Hematopoietic multipotent progenitor cell treated with erythropoietin and hydrocortisone succinate and interleukin-3 and kit ligand, for 8 days (in vitro differentiated cells): ENCODE data around the gene ABLIM1.

Source experiments
- DNase-seq: peaks from one replicate; pipeline ENCODE4 v3.0.0-alpha.2; 2015

The ABLIM1 gene

DNA sequence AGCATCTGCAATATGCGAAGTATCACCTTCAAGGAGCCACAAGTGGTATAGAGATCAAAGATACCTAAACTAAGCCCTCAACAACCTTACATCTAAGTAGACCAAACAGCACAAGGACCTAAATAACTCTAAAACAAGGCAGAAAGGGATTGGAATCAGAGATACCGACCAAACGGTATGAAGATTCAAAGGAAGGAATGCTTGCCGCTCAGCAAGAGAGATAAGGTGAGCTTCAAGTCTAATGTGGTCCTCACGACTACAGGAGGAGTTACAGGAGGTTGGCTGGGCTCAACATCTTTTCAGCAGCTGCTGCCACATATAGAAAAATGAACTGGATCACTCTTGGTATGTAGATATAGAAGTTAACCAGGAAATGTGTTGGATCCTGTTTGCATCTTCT, 11.6 kb downstream of the ABLIM1 start:
- DNase-seq: no peak

DNA sequence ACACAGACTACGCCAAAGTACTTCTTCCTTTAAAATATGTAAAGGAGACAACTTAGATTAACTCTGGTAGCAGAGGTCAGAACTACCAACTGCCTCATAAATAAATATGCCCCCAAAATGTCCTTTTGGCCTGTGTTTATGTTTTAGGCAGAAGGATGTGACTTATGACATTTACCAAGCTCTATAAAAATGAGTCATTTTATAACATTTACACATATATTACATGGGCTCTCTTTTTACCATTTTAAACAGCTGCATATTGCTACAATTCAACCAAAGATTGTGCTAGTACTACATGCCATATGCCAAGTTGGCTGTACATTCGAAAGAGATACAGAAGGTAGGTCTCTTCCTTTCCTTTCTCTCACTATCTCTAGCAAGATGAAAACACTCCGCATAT, 12.4 kb downstream of the ABLIM1 start:
- no peak for DNase-seq

DNA sequence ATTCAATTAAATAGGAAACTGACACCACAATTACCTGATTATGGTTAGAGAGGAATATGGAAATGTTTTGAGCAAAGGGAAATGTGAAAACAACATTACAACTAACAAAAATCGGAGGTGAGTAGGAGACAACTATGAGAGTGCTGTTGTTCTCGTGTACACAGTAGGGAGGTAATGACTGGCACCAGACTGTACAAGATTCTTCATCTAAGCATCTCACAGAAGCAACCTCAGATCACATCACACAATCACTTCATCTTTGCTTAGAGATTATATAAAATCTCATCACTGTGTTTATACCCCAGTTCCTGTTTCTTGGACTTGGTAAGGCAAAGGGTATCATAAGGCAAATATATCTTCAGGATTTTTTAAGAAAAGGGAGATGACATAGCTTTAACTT, 14.9 kb downstream of the ABLIM1 start:
- DNase-seq: no peak

DNA sequence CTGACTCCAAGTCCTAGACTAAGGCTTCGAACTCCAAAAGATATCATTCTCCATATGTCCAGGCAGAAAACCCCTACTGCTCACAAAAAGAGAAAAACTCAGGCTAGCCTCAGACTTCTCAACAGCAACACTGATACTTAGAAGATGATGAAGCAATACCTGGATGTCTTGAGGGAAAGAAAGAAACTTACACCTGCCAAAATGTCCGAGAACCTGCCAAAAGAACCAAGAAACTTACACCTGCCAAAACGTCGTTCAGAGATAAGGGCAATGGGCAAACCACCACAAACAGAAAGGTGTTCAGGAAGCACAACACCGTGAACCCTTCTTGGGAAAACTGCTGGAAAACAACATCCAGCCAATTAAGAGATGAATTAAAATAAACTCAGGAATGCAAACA, 15.3 kb downstream of the ABLIM1 start:
- DNase-seq: no peak

DNA sequence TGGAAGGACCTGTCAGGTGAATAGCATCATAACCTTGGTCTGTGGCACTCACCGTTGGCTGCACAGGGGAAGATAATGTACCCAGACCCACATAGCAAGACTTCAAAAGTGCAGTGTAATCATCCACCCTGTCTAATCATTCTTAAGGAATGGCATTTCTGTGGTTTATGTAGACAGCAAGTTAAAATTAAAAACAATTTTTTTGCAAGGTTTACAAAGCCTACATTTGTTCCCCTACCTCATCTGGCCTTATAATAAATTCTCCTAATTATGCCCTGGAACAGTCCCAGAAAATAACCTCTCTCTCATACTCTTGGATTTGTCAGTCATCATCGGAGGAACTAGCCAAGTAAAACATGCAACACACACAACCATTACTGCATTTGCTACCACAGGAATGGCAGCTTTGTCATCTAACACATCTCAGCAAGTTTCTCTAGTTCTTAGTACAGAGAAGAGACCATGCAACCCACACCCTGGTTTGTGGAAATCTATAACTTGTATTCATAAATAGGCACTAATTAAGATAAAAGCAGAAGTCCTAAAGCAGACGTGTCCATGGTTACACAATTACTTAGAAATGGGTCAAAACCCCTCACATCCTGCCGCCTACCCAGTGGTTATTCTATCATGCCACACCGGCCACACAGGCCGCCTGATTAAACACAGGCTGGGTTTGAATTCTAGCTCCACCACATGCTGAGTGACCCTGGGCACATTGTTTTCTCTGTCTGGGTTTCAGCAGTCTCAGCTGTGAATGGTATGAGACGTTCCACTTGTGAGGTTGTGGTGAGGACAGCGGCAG, 19.1 kb downstream of the ABLIM1 start:
- DNase-seq: peak; percentile 58

DNA sequence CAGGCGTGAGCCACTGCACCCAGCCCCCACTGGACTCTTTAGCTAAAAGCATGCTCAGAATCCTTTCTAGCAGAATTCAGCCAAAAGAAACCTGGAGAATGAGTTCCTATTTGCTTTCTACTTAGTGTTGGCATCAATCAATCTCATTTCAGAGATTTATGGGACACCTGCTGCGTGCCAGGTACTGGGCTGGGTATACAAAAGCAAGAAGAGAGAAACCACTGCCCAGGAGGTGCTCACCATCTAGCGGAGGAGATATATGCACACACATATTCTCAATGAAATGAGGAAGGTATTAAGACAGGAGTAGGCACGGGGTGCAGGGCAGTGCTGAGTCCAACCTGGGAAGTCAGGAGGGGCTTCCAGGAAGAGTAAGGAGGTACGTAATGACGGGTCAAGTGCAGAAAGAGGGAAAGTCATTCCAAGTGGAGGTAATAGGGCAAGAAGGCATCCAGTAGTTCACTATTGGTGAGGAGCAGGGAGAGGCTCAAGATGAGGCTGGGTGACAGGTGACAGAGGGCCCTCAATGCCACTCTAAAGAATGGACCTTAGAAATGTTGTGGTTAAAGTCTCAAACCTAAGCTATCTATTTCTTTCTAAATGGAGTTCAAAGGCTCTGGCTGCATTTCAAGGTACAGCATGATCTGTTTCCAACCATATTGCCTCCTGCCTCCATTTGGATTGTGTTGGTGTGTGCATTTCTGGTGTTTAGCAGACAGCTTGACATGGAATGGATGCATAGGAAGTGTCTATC, 22.1 kb downstream of the ABLIM1 start:
- no peak for DNase-seq

DNA sequence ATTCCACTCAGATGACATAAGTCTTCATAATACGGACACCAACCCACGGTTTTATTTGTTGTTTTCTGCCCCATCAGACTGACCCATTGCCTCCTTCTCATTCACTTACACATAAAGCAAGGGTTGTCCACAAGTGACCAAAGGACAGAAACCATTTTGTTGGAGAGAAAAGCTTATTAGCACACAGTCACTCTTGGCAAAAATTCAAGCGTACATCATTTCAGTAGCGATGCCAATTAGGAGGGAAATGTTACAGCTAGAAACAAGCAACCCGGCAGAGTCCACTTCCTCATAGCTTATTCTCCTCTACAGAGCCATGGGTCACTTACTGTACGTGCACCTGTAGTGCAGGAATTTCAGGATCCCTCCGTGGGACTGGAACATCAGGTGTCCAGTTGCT, 23.0 kb downstream of the ABLIM1 start:
- peak; percentile 16 for DNase-seq

DNA sequence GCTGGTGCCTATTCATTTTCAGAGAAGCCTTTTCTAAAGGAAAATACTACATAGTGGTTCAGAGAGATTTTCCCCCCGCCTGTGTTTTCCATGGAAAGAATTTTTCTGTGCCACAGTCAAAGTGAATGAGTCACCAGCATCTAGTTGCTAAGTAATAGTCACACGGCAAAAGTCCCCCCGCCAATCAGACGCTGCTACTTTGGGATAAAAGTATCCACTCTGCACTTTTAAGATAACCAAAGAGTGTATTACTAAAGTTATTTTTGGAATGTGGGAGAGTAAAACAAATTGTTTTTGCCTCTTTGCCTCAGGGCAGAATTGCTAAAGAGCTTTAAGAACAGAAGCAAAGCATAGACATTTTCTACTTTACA, 23.5 kb downstream of the ABLIM1 start:
- peak; percentile 78 for DNase-seq

DNA sequence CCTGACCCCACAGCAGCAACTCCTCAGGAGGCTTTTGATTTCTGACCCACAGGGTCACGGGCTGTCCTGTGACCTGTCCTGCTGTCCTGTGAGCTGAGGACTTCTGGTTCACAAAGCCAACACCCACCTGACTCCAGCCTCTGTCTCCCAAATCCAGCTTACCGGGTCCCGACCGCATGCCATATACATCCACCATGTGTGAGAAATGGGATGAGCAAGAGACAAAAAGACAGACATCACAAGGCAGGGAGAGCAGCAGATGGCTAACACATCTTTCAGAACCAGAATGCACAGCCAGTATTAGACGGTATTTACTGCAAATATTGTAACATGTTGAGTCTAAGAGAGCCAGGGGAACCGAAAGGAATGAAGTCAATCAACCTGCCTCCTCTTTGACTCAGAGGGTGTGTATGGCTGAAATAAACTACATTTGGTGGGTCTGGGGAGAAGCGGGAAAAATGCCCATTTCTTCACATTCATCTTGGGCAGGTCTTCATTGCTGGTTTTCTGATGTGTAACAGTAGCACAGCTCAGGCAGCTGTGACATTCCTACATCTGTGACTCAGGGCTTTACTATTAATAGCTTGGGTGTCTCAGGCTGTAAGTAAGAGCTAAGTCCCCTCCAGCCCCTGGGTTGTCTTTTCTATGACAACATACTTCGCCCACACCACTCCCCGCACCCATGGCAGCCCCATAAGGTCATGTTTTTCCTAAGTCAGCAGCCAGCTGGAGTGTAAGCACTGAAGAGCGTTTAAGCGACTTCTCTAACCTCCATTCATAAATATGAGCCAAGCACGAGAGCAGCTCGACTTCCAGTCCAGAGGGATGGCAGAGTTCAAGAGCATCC, 25.0 kb downstream of the ABLIM1 start:
- no peak for DNase-seq

DNA sequence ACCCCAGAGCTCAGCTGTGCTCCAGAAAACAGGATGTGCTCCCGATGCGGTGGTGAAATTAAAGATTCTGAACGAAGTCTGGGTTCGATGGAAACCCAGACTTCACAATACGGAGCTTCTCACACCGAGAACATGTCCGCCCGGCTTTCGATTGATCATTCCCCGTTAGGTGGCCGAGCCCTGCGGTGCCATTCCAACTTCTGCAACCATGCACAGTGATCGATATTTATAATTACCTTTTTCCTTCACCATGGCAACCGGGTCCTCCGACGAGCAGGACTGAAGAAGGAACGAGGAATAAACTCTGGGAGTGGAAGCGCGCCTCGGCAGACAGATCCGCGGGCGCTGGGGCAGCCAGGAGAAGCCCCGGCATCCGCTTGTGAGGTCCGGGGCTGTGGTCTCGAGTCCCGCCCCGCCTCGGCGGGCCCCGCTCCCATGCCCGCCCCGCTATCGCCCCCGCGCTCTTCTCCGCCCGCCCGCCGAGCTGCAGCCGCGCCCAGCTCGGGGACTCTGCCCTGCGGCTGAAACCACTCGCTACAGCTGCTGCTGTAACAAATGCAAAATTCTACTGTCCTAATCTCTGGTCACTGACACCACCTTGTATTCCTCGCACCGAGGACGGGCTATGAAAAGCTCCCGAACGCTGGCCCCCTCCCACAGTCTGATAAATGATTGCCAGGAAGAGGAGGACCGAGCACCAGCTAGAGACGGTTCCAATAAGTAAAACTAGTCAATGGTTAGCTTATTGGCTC, 26.2 kb downstream of the ABLIM1 start:
- peak; percentile 63 for DNase-seq

DNA sequence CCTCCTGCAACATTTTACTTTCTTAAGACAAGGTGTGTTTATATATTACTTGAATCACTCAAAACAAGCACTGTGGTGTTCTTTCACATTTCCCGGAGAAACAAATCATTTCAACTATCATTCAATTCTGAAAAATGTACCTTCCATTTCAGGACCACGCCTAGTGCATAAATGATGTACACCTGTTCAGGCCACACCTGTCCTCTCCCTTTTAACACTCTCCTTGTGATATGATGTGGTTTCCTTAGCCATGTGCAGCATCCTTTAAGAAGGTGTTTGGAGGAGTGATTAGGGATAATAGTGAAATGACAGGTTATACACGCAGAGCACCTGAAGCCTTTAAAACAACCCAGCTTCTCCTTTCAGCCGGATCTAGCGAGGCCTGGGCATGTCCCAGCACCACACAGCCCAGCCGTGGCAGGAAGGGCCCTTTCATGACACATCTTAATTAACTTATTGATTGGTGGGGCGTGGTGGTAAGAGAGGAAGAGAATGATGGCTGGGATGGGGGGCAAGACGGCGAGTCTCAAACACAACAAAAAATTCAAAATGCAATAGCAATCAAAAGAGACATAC, 26.9 kb downstream of the ABLIM1 start:
- DNase-seq: no peak

DNA sequence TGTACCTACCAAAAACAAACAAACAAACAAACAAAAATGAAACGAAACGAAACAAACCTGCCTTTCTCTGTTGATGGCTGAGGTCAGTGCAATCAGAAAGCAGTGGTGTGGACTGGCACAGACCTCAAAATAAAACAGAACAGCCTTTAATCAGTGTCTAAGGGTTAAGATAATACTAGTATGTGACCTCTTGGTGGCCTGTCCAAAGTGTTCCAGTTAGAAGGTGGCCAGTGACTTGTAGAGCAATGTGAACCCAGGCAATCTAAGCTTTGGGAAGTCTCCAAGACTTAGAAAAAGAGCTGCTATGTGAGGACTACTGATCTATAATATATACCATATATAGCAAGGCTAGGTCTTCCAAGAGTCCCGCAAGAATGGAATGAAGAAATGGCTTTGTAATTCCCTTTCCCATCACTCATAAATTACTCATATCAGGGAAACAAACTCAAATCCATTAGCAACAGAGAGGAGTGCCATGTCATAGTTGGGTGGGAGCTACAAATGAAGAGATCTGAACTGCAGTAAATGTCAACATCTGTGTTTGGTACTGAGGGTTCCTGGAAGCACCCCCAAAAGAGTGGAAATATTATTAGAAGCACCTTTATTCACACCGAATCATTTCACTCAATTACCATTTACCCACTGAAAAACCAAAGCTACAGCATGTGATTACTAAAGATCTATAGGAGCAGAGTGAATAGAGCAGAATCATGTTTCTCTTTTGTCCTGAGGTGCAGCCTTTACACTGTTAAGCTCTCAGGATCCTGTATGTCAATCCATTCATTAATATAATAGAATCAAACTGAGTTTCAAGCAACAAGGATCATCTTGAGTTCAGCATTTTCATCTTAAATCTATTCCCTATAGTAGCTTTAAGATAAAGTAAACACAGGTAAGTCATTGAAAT, 28.0 kb downstream of the ABLIM1 start:
- no peak for DNase-seq

DNA sequence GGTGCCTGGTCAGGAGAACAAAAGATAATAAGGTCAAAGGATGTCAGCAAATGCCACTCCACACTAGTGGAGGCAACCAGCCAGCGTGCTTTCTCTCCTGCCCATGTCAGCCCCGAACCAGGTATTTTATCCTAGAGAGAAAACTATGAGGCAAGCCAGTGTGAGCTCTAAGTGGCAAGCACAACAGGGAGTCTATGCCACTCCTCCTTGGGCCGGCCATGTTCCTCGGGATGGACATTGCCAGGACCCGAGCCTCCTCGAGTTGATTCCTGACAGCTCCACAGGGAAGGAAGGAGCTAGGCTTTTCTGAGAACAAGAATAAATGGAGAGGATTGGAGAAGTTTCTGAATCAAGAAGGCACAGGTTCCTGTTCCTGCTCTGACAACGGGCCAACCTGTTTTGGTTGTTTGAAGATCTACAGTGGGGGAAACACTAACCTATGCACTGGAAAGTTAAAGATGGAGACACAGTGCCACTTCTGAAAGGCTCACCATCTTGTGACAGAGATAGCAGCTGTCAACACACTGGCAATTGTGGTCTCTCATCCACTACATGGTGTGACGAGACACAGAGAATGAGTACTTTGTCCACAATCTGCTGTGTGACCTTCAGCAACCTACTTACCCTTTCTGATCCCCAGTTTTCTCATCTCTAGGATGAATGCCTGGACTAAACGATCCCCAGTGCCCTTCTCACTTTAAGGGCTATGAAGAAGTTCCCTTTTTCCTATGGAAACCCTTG, 28.8 kb downstream of the ABLIM1 start:
- DNase-seq: no peak

DNA sequence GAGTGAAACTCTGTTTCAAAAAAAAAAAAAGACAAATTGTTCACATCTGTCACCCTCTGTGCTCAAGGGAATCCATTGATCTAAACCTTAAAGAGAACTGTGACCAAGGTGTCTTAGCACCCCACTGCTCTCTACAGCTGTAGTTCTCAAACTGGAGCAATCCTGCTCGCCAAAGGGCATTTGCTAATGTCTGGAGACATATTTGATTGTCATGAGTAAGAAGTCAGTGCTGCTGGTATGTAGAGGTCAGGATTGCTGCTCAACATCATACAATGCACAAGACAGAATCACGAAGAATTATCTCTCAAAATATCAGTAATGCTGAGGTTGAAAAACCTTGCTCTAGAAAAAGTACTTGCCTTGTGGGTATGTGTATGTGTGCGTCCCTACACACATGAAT, 30.0 kb downstream of the ABLIM1 start:
- DNase-seq: no peak

DNA sequence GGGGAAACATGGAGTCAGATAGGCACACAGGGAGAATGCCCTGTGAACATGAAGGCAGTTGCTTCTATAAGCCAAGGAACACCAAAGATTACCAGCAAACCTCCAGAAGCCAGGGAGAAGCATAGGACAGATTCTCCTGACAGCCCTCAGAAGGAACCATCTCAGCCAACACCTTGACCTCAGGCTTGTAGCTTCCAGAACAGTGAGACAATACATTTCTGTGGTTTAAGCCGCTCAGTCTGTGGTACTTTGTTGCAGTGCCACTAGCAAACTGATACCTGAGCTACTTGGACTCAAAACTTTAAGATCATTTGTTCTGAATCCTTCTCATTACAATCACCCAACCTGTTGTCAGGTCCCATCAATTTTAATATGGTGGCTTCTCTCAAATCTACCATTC, 31.2 kb downstream of the ABLIM1 start:
- no peak for DNase-seq

DNA sequence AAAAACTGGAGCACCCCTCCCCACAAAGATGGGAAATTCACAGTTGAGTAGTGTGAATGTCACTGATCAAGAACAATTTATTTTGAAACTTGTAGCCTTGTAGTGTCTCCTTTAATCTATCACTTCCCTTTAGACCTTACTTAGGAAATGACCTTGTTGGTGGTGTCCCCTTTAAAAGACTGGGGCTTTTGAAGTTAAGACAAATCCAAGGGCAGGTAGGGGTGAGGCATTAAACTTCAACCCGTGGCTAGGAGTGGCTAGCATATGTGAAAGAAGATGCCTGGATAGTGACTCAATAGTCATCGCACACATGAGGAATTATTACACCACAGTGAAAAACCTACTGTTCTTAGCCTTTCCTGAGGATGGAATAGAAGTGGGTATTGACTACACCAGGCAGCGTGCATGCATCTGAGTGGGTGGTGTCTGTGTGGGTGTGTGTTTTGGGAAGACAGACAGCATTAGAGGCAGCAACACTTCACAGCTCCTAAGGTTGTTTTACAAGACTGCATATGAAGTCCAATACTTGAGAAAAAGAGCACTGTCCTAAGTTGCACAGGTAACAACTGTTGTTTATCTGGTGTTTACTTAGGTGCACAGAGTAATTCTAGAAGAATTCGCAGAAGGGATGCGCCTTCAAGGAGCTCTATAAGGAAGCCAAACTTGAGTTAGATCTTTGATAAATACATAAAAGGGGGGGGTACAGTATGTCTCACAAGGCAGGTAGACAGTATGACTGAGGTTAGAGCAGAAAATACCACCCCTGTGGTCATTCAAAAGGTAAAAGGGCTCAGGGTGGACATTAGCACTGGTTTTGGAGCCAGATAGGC, 32.9 kb downstream of the ABLIM1 start:
- DNase-seq: no peak

DNA sequence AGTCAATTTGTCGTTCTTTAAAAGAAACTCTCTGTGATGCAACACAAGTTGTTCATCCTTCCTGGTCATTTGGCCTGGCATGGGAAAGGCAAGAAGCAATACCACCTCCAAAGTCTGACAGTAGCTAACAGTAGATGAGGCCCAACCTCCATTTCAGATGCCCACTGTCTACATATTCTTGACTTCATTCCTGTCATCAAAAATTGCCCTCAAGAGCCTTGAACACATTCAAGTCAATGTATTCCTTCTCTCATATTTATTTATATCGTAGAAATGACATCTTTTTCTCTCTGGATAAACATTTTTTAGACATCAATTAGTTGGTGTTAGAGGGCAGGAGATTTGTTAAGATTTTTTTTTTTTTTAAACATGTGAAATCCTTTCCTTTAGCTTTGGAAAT, 33.7 kb downstream of the ABLIM1 start:
- no peak for DNase-seq

DNA sequence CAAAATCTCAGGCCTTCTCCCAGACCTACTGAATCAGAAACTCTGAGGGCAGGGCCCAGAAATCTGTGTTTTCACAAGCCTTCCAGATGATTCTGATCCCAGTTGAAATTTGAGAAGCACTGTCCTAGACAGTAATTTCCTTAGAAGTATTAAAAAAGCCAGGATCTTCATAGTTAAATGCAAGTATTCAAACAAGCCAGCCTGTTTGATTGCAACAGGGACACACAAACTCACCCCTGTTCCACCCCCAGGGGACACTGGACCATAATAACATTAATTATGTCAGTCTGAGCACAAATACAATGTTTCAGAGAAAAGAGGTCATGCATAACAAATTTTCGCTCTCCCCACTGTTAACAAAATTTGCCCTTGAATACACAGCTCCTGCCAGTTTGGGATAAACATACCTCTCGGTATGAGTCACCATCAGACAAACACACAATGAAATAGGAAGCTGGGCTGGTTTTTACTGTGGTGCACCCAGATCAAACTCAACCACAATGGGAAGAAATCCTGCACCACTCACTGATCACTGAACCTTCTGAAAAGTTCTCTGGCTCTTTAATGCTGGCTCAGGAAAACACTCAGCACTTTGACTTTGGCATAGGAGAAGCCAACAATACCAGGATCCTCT, 34.3 kb downstream of the ABLIM1 start:
- DNase-seq: no peak

DNA sequence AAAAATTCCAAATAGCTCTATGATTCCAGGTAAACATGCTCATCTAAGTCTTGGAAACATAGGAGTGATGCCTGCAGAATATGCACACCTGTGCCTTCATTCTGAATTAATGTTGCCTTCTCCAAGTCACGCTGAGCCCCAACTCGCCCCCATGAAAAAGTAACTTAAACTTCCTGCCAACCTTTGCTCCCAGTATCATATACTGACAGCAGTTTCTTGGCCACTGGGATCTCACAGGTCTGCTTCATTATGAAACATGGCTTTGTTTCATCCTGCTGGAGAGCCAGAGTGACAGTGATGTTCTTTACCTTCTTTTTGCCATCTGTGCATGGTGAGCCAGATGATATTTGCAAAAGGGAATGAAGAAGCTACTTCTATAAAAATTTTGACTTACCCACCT, 34.9 kb downstream of the ABLIM1 start:
- DNase-seq: no peak
